Measurements from ENCODE around the gene MMRN2. TPM values are rescaled to one million over a fixed set of nuclear protein-coding genes. Genes with fewer than 3 reads are reported as not detected.
"Not testable (repeated sequence)": the region's sequence is repeated elsewhere in the genome, so short reads cannot be mapped to it uniquely, and the experiment has no call there.

The MMRN2 gene
- total RNA-seq, 4 donors from 2014 or later: 2.8 to 16.5 (median 12.6) TPM

- Histone ChIP-seq H3K4me1 (no peaks in the 10 kb centered on the region), H3K27me3 (no peaks in the 10 kb centered on the region)
- DNase-seq: peak in 2 of 3 donors; percentile 9 to 42
Measured at GRCh38 chr10:86940677-86941076, 16.7 kb downstream of the MMRN2 start.

GRCh38 chr10:86940076-86940475, 17.3 kb downstream of the MMRN2 start:
- H3K4me1 ChIP-seq, H3K27ac ChIP-seq, H3K9me3 ChIP-seq, H3K36me3 ChIP-seq, H3K27me3 ChIP-seq: not testable (repeated sequence)
- peak overlapping the region in 1 of 4 donors; percentile 46 for H3K4me3 ChIP-seq
- DNase-seq: peak in 1 of 3 donors; percentile 14

More at GRCh38 chr10:86940677-86941076, 16.7 kb downstream of the MMRN2 start:
- Histone ChIP-seq H3K9me3 (no peaks in the 10 kb centered on the region), H3K4me3 (no peak overlapping the region), H3K27ac (no peak overlapping the region), H3K36me3 (no peaks in the 10 kb centered on the region)
- no peak for TF ChIP-seq POLR2A (IDR thresholded peaks at IDR 0.05)
- TF ChIP-seq, protein P1, sequence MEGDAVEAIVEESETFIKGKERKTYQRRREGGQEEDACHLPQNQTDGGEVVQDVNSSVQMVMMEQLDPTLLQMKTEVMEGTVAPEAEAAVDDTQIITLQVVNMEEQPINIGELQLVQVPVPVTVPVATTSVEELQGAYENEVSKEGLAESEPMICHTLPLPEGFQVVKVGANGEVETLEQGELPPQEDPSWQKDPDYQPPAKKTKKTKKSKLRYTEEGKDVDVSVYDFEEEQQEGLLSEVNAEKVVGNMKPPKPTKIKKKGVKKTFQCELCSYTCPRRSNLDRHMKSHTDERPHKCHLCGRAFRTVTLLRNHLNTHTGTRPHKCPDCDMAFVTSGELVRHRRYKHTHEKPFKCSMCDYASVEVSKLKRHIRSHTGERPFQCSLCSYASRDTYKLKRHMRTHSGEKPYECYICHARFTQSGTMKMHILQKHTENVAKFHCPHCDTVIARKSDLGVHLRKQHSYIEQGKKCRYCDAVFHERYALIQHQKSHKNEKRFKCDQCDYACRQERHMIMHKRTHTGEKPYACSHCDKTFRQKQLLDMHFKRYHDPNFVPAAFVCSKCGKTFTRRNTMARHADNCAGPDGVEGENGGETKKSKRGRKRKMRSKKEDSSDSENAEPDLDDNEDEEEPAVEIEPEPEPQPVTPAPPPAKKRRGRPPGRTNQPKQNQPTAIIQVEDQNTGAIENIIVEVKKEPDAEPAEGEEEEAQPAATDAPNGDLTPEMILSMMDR (IDR thresholded peaks at IDR 0.05): no peak

DNA sequence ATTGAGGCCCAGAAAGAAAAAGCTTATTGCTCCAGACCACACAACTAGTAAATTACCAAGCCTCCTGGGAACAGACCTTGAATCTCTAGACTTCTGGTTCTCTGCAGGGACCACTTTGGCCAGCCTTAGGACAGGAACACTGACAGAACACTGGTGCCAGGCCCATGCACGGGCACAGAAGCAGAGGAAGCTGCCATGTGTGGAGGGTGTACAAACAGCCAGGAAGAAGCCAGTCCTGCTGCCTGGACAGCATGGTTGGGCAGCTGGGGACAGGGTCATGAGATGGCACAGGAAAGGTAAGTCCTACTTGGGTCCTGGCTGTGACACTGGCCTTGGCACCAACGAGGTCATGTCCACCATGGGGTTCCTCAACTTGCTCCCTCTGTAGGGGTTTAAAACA, 19.2 kb downstream of the MMRN2 start:
- peak in 1 of 3 donors; percentile 4 for DNase-seq
- Histone ChIP-seq H3K4me1 (no peaks in the 10 kb centered on the region), H3K36me3 (no peaks in the 10 kb centered on the region), H3K27me3 (no peaks in the 10 kb centered on the region), H3K27ac (no peak overlapping the region), H3K9me3 (no peaks in the 10 kb centered on the region), H3K4me3 (no peak overlapping the region)
- TF ChIP-seq, protein P1 (IDR thresholded peaks at IDR 0.05): no peak
- TF ChIP-seq POLR2A (IDR thresholded peaks at IDR 0.05): no peak

DNA sequence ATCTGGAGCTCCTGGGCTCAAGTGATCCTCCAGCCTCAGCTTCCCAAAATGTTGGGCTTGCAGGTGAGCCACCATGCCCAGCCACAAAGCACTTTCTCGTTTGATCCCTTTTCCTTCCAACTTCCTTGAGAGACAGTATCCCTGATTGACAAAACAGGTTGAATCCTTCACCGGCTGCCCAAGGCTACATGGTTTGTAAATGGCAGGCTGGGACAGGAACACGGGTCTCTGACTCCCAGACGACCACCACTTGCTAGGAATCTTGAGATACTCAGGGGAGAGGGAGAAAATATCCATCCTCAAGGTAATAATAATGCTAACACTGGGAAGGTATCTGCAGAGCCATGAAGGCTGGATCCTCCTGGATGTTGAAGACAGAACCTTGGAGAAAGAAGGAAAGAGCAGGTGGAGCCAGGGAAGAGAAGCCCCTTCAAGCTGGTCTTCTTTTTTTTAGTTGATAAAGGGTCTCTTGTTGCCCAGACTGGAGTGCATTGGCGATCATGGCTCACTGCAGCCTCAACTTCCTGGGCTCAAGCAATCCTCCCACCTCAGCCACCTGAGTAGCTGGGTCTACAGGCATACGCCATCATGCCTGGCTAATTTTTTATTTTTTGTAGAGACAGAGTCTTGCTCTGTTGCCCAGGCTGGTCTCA, 19.8 kb downstream of the MMRN2 start:
- Histone ChIP-seq H3K4me1 (no peaks in the 10 kb centered on the region), H3K27me3 (no peaks in the 10 kb centered on the region), H3K27ac (no peak overlapping the region), H3K4me3 (no peak overlapping the region), H3K9me3 (no peaks in the 10 kb centered on the region), H3K36me3 (no peaks in the 10 kb centered on the region)
- TF ChIP-seq POLR2A (IDR thresholded peaks at IDR 0.05): no peak
- TF ChIP-seq, protein P1 (IDR thresholded peaks at IDR 0.05): no peak
- peak in 1 of 3 donors; percentile 3 for DNase-seq

- H3K4me1 ChIP-seq: no peaks in the 10 kb centered on the region
- no peak overlapping the region for H3K4me3 ChIP-seq
- no peak overlapping the region for H3K27ac ChIP-seq
- no peaks in the 10 kb centered on the region for H3K9me3 ChIP-seq
- DNase-seq: peak in 1 of 3 donors; percentile 14
- H3K27me3 ChIP-seq: no peaks in the 10 kb centered on the region
- H3K36me3 ChIP-seq: peaks cover 0 to 2% (median 0%) of the 10 kb centered on the region in 3 donors
- TF ChIP-seq, protein P1 (IDR thresholded peaks at IDR 0.05): no peak
- no peak for TF ChIP-seq POLR2A (IDR thresholded peaks at IDR 0.05)
Measured at GRCh38 chr10:86936661-86937501, 20.5 kb downstream of the MMRN2 start.

- H3K4me3 ChIP-seq, H3K27ac ChIP-seq, H3K4me1 ChIP-seq, H3K9me3 ChIP-seq, H3K27me3 ChIP-seq, DNase-seq: not testable (repeated sequence)
- peaks cover 0 to 22% (median 0%) of the 10 kb centered on the region in 3 donors for H3K36me3 ChIP-seq
Measured at GRCh38 chr10:86934162-86934711, 23.2 kb downstream of the MMRN2 start.
